Neural crest cell (in vitro differentiated cells): Measurements from ENCODE around the gene SLC2A9. TPM values are rescaled to one million over a fixed set of nuclear protein-coding genes. Genes with fewer than 3 reads are reported as not detected.

Experiments used
- DNase-seq: peaks from one replicate; pipeline ENCODE4 v3.0.0; 2021; ENCODE audit warnings: low read depth, mixed read lengths, low spot score
- H3K27ac Mint-ChIP-seq: one replicate; pipeline ENCODE4 v1.8.0; 2021; ENCODE audit warnings: mild to moderate bottlenecking, mixed read lengths; ENCODE audit not compliant: unreplicated experiment
- H3K27me3 Mint-ChIP-seq: 2 replicates; pipeline ENCODE4 v1.8.0; 2021; ENCODE audit warnings: low read depth, mild to moderate bottlenecking, mixed read lengths
- H3K36me3 Mint-ChIP-seq: 2 replicates; pipeline ENCODE4 v1.8.0; 2021; ENCODE audit warnings: low read depth, mild to moderate bottlenecking, mixed read lengths
- H3K4me1 Mint-ChIP-seq: 2 replicates; pipeline ENCODE4 v1.8.0; 2021; ENCODE audit warnings: mixed read lengths
- H3K4me3 Mint-ChIP-seq: one replicate; pipeline ENCODE4 v1.8.0; 2021; ENCODE audit warnings: mild to moderate bottlenecking, mixed read lengths
- H3K9me3 Mint-ChIP-seq: 2 replicates; pipeline ENCODE4 v1.8.0; 2021; ENCODE audit warnings: mixed read lengths
- total RNA-seq: library from RNA; stranded (reverse); gene quantifications from 2 replicates; pipeline ENCODE4 v1.2.1, GENCODE V29; 2021
- TF ChIP-seq, protein P1 (sequence below): fragments of 200-600 bp; sonication (generic); conservative IDR thresholded peaks from 2 replicates; pipeline ENCODE4 v1.5.0; 2021; ENCODE audit warnings: antibody characterized with exemption, mild to moderate bottlenecking

The SLC2A9 gene
- total RNA-seq, 1 donor from 2014 or later = 0.26 TPM

DNA sequence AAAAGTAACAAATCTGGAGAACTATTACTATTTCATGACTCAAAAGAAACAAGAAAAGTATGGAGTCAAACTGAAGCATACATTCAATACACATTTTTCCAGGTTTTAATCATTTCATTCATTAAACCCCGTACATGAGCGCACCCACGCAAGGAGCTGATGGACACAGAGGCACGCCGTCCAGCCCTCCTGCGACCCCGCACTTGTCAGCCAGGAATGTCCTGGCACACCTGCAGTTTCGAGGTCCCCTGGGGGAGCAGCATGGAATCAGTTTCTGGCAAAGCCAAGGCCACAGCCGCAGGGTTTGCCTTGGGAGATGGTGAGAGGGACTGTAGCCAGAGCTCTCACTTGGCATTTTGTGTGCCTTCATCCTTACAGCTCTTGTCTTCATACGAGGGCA, 12.8 kb upstream of the SLC2A9 start:
- H3K27me3 Mint-ChIP-seq = no peaks in the 10 kb centered on the region
- no peak for DNase-seq
- H3K36me3 Mint-ChIP-seq = no peaks in the 10 kb centered on the region
- H3K27ac Mint-ChIP-seq = no peak overlapping the region
- H3K9me3 Mint-ChIP-seq = no peaks in the 10 kb centered on the region
- H3K4me3 Mint-ChIP-seq = no peak overlapping the region
- H3K4me1 Mint-ChIP-seq = peaks cover 43% of the 10 kb centered on the region
- TF ChIP-seq, protein P1, sequence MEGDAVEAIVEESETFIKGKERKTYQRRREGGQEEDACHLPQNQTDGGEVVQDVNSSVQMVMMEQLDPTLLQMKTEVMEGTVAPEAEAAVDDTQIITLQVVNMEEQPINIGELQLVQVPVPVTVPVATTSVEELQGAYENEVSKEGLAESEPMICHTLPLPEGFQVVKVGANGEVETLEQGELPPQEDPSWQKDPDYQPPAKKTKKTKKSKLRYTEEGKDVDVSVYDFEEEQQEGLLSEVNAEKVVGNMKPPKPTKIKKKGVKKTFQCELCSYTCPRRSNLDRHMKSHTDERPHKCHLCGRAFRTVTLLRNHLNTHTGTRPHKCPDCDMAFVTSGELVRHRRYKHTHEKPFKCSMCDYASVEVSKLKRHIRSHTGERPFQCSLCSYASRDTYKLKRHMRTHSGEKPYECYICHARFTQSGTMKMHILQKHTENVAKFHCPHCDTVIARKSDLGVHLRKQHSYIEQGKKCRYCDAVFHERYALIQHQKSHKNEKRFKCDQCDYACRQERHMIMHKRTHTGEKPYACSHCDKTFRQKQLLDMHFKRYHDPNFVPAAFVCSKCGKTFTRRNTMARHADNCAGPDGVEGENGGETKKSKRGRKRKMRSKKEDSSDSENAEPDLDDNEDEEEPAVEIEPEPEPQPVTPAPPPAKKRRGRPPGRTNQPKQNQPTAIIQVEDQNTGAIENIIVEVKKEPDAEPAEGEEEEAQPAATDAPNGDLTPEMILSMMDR = no peak

DNA sequence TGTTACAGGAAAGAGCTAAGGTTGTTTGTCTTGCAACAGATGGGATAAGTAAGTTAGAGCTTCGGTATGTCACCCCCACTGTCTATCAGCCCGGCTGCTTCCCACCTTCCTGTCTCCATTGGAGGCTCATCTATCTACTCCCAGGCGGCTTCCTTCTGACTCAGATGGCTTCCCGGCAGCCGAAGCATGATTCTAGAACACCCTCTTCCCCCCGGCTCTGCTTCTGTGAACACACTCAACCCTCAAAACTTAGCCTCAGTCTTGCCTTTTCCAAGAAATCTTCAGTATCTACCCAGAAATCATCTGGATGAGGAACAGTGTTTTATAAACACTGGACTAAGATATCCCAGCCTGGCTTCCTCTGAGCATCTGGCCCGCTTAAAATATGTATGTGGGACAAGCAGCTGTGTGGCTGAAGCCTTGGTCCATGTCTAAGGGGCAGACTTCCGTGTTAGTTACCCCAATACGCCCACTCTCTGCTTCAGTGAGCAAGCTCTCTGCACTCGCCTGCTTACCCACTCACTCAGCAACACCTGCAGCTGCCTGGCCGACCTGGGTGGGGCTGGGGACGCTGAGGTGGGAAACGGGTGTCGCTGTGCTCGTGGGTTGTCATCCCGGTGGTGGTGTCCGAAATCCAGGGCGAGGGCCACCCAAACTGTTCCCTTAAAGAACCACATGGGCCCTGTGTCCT, 12.0 kb upstream of the SLC2A9 start:
- Mint-ChIP-seq H3K36me3 (no peaks in the 10 kb centered on the region), H3K4me3 (no peak overlapping the region), H3K9me3 (no peaks in the 10 kb centered on the region), H3K27ac (no peak overlapping the region), H3K4me1 (peaks cover 48% of the 10 kb centered on the region), H3K27me3 (no peaks in the 10 kb centered on the region)
- TF ChIP-seq, protein P1 = no peak
- DNase-seq = no peak

DNA sequence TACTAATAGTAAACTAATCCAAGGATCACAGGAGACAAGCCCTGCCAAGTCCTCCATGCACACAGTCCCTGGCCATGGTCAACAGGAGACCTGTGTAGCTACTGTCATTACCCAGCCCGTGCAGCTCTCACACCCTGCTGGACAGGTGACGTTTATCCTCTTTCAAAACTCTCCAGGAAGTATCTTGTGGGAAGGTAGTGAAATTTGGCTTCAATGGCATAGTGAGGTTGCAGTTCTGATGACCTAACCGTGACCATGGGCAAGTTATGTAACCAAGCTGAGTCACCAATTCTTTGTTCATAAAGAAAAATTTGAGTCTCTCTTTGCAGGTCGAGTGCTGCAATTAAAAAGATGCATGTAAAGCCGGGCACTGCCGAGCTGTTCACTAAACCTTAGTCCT, 11.3 kb upstream of the SLC2A9 start:
- no peaks in the 10 kb centered on the region for H3K9me3 Mint-ChIP-seq
- H3K36me3 Mint-ChIP-seq = no peaks in the 10 kb centered on the region
- no peak overlapping the region for H3K27ac Mint-ChIP-seq
- no peak for DNase-seq
- H3K4me1 Mint-ChIP-seq = peaks cover 52% of the 10 kb centered on the region
- TF ChIP-seq, protein P1 = no peak
- H3K4me3 Mint-ChIP-seq = no peak overlapping the region
- no peaks in the 10 kb centered on the region for H3K27me3 Mint-ChIP-seq

DNA sequence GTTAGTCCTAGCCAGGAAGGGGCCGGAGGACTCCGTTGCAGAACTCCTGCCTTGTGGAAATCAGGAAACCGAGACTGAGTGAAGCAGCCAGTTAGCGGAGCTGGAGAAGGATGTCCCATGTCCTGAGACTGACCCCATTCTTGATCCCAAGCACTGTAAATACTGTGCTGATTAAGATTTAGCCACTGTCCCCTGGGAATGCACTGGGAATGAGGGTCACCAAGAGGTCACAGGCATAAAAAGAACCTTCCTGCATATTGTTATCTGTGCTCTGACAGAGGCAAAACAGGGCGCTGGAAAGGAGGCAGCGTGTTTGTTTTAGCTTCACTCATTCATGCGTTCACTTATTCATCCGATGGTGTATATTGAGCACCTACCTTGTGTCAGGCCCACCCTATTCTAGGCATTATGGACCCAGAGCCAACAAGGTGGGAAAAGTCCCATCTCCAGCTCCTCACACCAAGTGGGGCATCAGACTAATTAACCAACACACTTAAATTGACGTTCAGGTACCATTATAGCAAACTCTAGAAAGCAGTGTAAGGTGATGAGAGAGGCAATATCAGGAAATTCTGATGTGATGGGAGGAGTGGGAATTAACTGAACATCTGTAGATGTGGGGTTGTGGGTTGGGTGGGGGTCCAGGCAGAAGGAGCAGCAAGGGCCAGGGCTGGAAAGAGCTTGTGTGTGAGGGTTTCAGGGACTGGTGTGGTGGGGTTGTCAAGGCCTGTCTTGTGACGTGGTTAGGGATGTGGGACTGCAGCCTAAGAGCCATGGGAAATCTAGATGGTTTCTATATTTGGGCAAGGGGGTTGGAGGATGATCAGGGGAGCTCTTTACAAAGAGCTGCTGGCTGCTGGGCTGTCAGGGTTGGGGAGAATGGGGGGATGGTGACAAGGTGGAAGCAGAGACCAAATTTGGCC, 10.6 kb upstream of the SLC2A9 start:
- TF ChIP-seq, protein P1 = no peak
- Mint-ChIP-seq H3K27me3 (no peaks in the 10 kb centered on the region), H3K4me1 (peaks cover 57% of the 10 kb centered on the region), H3K4me3 (peak overlapping the region; percentile 60), H3K36me3 (no peaks in the 10 kb centered on the region), H3K9me3 (no peaks in the 10 kb centered on the region), H3K27ac (peak overlapping the region; percentile 86)
- no peak for DNase-seq

DNA sequence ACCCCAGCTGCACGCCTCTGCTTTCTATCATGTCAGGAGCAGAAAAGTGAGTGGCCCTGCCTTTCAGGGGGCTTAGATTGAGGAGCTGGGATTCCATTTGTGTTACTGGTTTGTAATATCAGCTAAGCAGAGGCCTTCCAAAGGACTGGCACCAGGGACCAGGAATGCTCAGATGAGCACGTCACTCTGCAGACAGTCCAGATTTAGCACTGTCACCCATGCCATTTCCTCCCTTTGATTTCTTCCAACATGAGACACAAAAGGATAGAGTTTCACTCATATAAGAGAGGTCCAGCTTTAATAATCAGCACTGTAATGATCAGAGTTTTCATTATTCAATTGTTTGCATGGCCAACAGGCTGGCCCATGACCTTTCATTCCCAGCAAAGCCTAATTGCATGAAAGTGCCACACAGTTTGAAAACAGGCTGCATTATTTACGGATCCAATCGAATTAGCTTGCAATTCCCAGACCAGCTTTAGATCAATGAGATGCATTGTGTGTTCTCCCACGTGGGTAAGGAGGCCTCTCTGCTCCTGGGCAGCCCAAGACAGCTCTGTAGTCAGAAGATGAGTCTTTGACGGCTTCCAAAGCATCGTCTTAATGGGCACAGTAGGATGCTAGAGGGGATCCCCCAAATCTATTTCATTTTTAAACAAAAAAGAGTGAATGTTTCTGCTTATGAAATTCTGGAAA, 9.8 kb upstream of the SLC2A9 start:
- no peaks in the 10 kb centered on the region for H3K36me3 Mint-ChIP-seq
- H3K27ac Mint-ChIP-seq = peak overlapping the region; percentile 86
- H3K4me1 Mint-ChIP-seq = peaks cover 60% of the 10 kb centered on the region
- H3K9me3 Mint-ChIP-seq = no peaks in the 10 kb centered on the region
- peak; percentile 21 for DNase-seq
- no peaks in the 10 kb centered on the region for H3K27me3 Mint-ChIP-seq
- peak overlapping the region; percentile 60 for H3K4me3 Mint-ChIP-seq
- TF ChIP-seq, protein P1 = no peak
